Measurements from ENCODE around the gene MBD6. TPM values are rescaled to one million over a fixed set of nuclear protein-coding genes. Genes with fewer than 3 reads are reported as not detected.

MBD6 gene
- total RNA-seq, 1 donor from 2014 or later = 10.0 TPM

DNA sequence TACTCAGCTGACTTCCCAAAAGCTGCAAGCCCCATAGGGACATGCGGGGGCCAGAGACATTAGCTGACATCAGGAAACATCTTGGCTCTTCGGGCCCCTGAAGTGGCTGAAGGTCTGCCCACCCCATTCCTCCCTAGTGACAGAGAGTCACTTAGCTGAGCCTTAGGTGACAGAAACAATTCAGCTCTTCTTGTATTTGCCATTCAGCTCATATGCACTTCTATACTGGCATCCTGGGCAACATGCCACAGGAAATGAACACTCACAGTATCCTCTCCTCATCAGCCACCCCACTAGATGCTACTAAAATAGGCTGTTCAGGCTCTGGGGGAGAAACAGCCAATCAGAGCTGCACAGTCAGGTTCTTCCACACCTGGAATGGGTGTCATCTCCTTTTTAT, 21.0 kb downstream of the MBD6 start:
- TF ChIP-seq, protein P1, sequence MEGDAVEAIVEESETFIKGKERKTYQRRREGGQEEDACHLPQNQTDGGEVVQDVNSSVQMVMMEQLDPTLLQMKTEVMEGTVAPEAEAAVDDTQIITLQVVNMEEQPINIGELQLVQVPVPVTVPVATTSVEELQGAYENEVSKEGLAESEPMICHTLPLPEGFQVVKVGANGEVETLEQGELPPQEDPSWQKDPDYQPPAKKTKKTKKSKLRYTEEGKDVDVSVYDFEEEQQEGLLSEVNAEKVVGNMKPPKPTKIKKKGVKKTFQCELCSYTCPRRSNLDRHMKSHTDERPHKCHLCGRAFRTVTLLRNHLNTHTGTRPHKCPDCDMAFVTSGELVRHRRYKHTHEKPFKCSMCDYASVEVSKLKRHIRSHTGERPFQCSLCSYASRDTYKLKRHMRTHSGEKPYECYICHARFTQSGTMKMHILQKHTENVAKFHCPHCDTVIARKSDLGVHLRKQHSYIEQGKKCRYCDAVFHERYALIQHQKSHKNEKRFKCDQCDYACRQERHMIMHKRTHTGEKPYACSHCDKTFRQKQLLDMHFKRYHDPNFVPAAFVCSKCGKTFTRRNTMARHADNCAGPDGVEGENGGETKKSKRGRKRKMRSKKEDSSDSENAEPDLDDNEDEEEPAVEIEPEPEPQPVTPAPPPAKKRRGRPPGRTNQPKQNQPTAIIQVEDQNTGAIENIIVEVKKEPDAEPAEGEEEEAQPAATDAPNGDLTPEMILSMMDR (IDR thresholded peaks at IDR 0.05; ENCODE audit: insufficient read depth, low read length, poor library complexity, severe bottlenecking) = no peak

DNA sequence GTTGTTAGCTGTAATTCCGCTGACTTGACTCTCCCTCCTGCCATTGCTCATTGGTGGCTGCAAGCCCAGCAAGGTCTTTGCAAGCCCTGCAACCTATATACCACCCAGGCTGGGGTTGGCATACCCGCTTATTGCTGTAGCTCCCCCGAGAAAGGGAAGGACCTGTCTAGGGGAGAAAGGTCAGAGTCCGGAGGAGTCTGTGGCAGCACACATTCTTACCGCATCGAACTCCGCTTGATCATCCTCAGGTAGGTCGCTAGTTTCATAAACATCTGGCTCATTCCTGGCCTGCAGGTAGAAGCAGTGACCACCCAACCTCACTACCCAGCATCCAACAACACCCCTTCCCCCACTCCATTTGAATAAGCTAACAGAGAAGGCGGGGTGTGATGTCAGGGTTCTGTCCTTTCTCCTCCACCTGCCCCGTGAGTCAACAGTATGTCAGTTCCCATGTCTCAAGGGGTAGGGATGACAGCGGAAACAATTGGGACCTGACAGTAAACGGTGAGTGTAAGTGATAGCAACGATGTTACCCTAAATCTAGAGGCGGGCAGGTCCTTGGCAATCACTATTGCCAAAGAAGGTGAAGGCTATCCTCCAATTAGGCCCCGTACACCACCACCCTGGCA, 23.3 kb downstream of the MBD6 start:
- TF ChIP-seq, protein P1 (IDR thresholded peaks at IDR 0.05; ENCODE audit: insufficient read depth, low read length, poor library complexity, severe bottlenecking) = no peak

More for the DNA sequence above, 21.0 kb downstream of the MBD6 start:
- peaks cover 3% of the 10 kb centered on the region for H3K27me3 ChIP-seq (ENCODE audit: control insufficient read depth, insufficient read depth, low read length)
- H3K36me3 ChIP-seq (ENCODE audit: control insufficient read depth, insufficient read depth, low read length) = no peaks in the 10 kb centered on the region
- DNase-seq (ENCODE audit: low read depth) = no peak
- H3K4me3 ChIP-seq (ENCODE audit: low read depth, low read length) = no peak overlapping the region

DNA sequence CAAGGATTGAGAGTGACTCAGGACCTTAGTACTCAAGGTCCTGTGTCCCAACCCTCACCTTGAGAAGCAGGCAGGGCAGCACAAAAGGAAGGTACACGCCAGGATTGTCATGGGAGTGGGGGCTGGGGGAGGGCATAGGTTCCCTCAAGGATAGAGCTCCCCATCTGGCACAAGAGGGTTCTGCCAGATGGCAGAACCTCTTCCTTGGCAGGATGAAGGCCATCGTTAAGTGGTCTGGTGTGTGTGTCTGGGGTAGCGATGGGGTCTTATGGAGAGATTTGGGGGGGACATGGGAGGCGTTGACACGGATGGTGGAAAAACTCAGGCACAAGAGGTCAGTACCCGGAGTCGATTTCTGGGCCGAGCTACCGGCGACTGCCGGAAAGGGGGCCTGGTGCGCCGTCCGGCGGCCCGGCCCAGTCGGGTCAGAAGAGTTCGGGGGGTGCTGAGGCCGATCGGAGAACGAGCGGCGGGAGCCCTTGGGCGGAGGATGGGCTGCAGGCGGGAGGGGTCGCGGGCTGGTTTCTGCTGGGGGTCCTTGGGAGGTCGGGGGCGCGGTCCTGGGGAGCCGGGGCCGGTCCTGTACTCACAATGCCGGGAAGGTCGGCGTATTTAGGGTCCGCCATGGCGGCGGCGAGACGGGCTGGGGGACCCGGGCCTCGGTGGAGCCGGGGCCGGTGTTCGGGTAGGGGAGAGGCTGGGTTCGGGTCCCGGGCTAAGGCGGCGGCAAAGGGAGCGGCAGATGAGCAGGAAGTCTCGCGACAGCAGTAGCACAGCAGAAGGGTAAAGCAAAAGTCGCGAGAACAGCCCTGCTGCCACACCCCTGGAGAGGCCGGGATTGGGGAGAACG, 24.0 kb downstream of the MBD6 start, which contains the start of gene DCTN2:
Gene DCTN2 (minus strand): TSS at position 755 of the 850 bp plus-strand sequence. CDS start 129 bp downstream, at position 626.
- peak within 1 kb of the TSS; percentile 85 for H3K4me3 ChIP-seq (ENCODE audit: low read depth, low read length)
- TF ChIP-seq, protein P1 (IDR thresholded peaks at IDR 0.05; ENCODE audit: insufficient read depth, low read length, poor library complexity, severe bottlenecking) = peak; percentile 30
- no peaks in the 10 kb centered on the region for H3K36me3 ChIP-seq (ENCODE audit: control insufficient read depth, insufficient read depth, low read length)
- DNase-seq (ENCODE audit: low read depth) = peak; percentile 85
- H3K27me3 ChIP-seq (ENCODE audit: control insufficient read depth, insufficient read depth, low read length) = peaks cover 8% of the 10 kb centered on the region

More for the DNA sequence above, 23.3 kb downstream of the MBD6 start:
- peaks cover 8% of the 10 kb centered on the region for H3K27me3 ChIP-seq (ENCODE audit: control insufficient read depth, insufficient read depth, low read length)
- H3K36me3 ChIP-seq (ENCODE audit: control insufficient read depth, insufficient read depth, low read length) = no peaks in the 10 kb centered on the region
- peak overlapping the region; percentile 85 for H3K4me3 ChIP-seq (ENCODE audit: low read depth, low read length)
- no peak for DNase-seq (ENCODE audit: low read depth)

DNA sequence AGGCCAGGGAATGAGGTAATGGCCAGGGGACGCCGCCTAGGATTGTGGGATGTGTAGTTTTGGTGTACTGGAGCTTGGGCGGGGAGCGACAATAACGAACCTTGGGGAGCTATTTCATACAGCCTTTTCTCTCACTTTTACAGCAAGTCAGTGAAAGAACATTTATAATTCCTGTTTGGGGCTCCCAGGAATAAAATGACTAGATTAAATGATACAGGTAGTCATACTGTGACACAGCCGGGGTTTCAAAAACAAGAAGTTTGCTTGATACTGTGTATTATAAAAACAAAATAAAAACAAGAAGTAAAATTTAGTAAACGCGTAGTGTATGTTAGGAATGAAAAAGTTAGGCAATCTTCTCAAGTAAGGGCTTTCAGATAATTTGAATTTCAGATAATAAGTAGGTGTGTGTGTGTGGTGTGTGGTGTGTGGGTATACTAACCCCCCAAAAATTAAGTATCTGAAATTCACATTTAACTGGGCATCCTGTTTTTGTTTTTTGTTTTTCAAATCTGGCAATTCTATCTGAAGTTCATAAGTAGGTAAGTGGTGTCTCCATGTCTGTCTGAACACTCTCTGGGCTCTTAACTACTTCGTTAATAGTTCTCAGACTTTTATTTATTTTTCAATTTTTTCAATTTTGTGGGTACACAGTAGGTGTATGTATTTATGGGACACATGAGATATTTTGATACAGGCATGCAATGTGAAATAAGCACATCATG, 24.8 kb downstream of the MBD6 start:
- DNase-seq (ENCODE audit: low read depth) = no peak
- H3K36me3 ChIP-seq (ENCODE audit: control insufficient read depth, insufficient read depth, low read length) = no peaks in the 10 kb centered on the region
- peak overlapping the region; percentile 85 for H3K4me3 ChIP-seq (ENCODE audit: low read depth, low read length)
- TF ChIP-seq, protein P1 (IDR thresholded peaks at IDR 0.05; ENCODE audit: insufficient read depth, low read length, poor library complexity, severe bottlenecking) = no peak
- H3K27me3 ChIP-seq (ENCODE audit: control insufficient read depth, insufficient read depth, low read length) = peaks cover 8% of the 10 kb centered on the region

DNA sequence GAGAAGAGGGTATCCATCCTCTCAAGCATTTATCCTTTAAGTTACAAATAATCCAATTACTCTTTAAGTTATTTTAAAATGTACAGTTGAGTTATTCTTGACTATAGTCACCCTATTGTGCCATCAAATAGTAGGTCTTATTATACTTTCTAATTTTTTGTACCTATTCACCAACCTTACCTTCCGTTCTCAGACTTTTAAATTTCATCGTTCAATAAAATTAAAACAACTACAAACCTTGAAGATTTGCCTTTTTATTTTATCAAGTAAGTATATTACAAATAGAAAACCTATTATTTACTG, 25.3 kb downstream of the MBD6 start:
- DNase-seq (ENCODE audit: low read depth) = no peak
- H3K4me3 ChIP-seq (ENCODE audit: low read depth, low read length) = no peak overlapping the region
- TF ChIP-seq, protein P1 (IDR thresholded peaks at IDR 0.05; ENCODE audit: insufficient read depth, low read length, poor library complexity, severe bottlenecking) = no peak
- H3K27me3 ChIP-seq (ENCODE audit: control insufficient read depth, insufficient read depth, low read length) = peaks cover 8% of the 10 kb centered on the region
- H3K36me3 ChIP-seq (ENCODE audit: control insufficient read depth, insufficient read depth, low read length) = no peaks in the 10 kb centered on the region

Measured in kidney epithelial cell (primary cell).